ENCODE results near the gene NRG2. TPM values are rescaled to one million over a fixed set of nuclear protein-coding genes. Genes with fewer than 3 reads are reported as not detected.

NRG2 gene
- total and polyA plus RNA-seq, 2 donors (not counting 3 experiments of a cell fraction or from before 2014, with no cell fraction given), result 0.26 to 0.42 TPM

DNA sequence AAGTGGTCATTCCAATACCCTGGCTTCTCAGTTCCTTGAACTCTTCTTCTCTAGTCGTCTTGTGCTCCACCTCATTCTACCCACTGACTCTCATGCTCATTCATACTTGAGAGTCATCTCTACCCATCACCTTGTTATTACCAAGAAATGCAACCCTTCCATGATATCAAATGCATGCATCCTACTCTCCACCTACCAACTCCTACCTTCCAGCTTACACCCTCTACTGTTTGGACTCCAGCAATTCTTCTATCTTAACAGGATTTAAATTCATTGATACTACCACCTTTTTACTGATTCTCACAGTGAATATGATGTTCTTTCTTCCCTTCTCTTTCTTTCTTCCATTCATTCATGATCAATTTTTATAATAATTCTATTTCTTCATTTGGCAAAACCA is 30.7 kb downstream of the NRG2 start:
- CTCF ChIA-PET, result no interaction called here
- Histone ChIP-seq H3K9ac (replicated peaks; ENCODE audit: extremely low read depth, insufficient read depth, low read length) (no peak overlapping the region), H3K4me3 (replicated peaks in 1 of 3; ENCODE audit: insufficient read depth in 1 of 3, low read depth in 1 of 3, low read length in 3 of 3) (no peak overlapping the region), H2AFZ (ENCODE audit: low read depth, low read length) (no peak overlapping the region), H3K4me2 (ENCODE audit: insufficient read depth, low read length) (no peak overlapping the region), H3K9me3 (replicated peaks; ENCODE audit: control insufficient read depth, insufficient read depth, low read length) (no peaks in the 10 kb centered on the region), H4K20me1 (replicated peaks; ENCODE audit: control insufficient read depth, extremely low read depth, insufficient read depth, low read length) (no peaks in the 10 kb centered on the region), H3K79me2 (ENCODE audit: control insufficient read depth, insufficient read depth, low read length) (no peaks in the 10 kb centered on the region), H3K9me1 (replicated peaks; ENCODE audit: control insufficient read depth, extremely low read depth, insufficient read depth, low read length) (no peaks in the 10 kb centered on the region), H3K36me3 (ENCODE audit: control insufficient read depth in 2 of 2, extremely low read depth in 1 of 2, insufficient read depth in 2 of 2, low read length in 2 of 2) (no peaks in the 10 kb centered on the region), H3K4me1 (ENCODE audit: control insufficient read depth, extremely low read depth, insufficient read depth, low read length) (no peaks in the 10 kb centered on the region), H3K27me3 (ENCODE audit: control insufficient read depth in 2 of 2, insufficient read depth in 2 of 2, low read length in 2 of 2) (peaks cover 23 to 26% of the 10 kb centered on the region in 2 experiments), H3K27ac (ENCODE audit: insufficient read depth, low read depth, low read length) (no peak overlapping the region)
- POLR2A ChIA-PET, result no interaction called here
- no peak for DNase-seq (ENCODE audit: low read depth, low spot score)
- TF ChIP-seq, protein P1, sequence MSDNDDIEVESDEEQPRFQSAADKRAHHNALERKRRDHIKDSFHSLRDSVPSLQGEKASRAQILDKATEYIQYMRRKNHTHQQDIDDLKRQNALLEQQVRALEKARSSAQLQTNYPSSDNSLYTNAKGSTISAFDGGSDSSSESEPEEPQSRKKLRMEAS (IDR thresholded peaks at IDR 0.05; ENCODE audit: insufficient read depth, insufficient read length), result no peak
- no peak for TF ChIP-seq GATA2 (IDR thresholded peaks at IDR 0.05; ENCODE audit: insufficient read depth, insufficient read length, low read depth, low read length)
- no peak for TF ChIP-seq MYC (IDR thresholded peaks at IDR 0.05; ENCODE audit: low read depth, low read length)
- no peak for TF ChIP-seq POLR2A (IDR thresholded peaks at IDR 0.05; ENCODE audit: low read depth, low read length)
- no peak for TF ChIP-seq EZH2 (IDR thresholded peaks at IDR 0.05; ENCODE audit: borderline replicate concordance, low read depth, low read length, severe bottlenecking)
- TF ChIP-seq FOS (IDR thresholded peaks at IDR 0.05; ENCODE audit: borderline replicate concordance, insufficient read depth, low read length), result no peak
- TF ChIP-seq, protein P2, sequence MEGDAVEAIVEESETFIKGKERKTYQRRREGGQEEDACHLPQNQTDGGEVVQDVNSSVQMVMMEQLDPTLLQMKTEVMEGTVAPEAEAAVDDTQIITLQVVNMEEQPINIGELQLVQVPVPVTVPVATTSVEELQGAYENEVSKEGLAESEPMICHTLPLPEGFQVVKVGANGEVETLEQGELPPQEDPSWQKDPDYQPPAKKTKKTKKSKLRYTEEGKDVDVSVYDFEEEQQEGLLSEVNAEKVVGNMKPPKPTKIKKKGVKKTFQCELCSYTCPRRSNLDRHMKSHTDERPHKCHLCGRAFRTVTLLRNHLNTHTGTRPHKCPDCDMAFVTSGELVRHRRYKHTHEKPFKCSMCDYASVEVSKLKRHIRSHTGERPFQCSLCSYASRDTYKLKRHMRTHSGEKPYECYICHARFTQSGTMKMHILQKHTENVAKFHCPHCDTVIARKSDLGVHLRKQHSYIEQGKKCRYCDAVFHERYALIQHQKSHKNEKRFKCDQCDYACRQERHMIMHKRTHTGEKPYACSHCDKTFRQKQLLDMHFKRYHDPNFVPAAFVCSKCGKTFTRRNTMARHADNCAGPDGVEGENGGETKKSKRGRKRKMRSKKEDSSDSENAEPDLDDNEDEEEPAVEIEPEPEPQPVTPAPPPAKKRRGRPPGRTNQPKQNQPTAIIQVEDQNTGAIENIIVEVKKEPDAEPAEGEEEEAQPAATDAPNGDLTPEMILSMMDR (IDR thresholded peaks at IDR 0.05; ENCODE audit: extremely low read depth in 1 of 2, insufficient read depth in 1 of 2, low read depth in 1 of 2, low read length in 2 of 2), result no peak
- no peak for TF ChIP-seq JUN (IDR thresholded peaks at IDR 0.05; ENCODE audit: borderline replicate concordance, insufficient read depth, insufficient read length, low read depth)
- TF ChIP-seq POLR2AphosphoS5 (IDR thresholded peaks at IDR 0.05; ENCODE audit: insufficient read depth, low read depth, low read length), result no peak
- dilution Hi-C loops (cut with MboI; ENCODE audit: extremely low pct_ligation_motif_present, low sequenced_read_pairs) (no loop called here), intact Hi-C loops (cut with micrococcal nuclease) (no loop called here)
- no TSS peak for BruUV-seq (replicated peaks)
- FAIRE-seq, result no peak

Measured in endothelial cell of umbilical vein (primary cell).